IPS-15b (cell line): ENCODE measurements around the gene FXR1.
"Not testable (repeated sequence)": the region's sequence is repeated elsewhere in the genome, so short reads cannot be mapped to it uniquely, and the experiment has no call there.

Source experiments
- H3K27me3 ChIP-seq: one replicate; pipeline ENCODE4 v1.6.1; 2013; ENCODE audit warnings: low read length; ENCODE audit not compliant: control insufficient read depth, insufficient read depth
- H3K36me3 ChIP-seq: one replicate; pipeline ENCODE4 v1.6.1; 2013; ENCODE audit warnings: low read length; ENCODE audit not compliant: control insufficient read depth, insufficient read depth
- H3K4me1 ChIP-seq: one replicate; pipeline ENCODE4 v1.6.1; 2013; ENCODE audit warnings: mild to moderate bottlenecking, low read length; ENCODE audit not compliant: control insufficient read depth, insufficient read depth
- H3K4me3 ChIP-seq: one replicate; pipeline ENCODE4 v1.5.1; 2013; ENCODE audit warnings: low read depth, low read length
- H3K9ac ChIP-seq: one replicate; pipeline ENCODE4 v1.6.1; 2013; ENCODE audit warnings: low read depth, mild to moderate bottlenecking, low read length
- H3K9me3 ChIP-seq: one replicate; pipeline ENCODE4 v1.6.1; 2013; ENCODE audit warnings: mild to moderate bottlenecking, low read length; ENCODE audit not compliant: control insufficient read depth, insufficient read depth

The FXR1 gene

DNA sequence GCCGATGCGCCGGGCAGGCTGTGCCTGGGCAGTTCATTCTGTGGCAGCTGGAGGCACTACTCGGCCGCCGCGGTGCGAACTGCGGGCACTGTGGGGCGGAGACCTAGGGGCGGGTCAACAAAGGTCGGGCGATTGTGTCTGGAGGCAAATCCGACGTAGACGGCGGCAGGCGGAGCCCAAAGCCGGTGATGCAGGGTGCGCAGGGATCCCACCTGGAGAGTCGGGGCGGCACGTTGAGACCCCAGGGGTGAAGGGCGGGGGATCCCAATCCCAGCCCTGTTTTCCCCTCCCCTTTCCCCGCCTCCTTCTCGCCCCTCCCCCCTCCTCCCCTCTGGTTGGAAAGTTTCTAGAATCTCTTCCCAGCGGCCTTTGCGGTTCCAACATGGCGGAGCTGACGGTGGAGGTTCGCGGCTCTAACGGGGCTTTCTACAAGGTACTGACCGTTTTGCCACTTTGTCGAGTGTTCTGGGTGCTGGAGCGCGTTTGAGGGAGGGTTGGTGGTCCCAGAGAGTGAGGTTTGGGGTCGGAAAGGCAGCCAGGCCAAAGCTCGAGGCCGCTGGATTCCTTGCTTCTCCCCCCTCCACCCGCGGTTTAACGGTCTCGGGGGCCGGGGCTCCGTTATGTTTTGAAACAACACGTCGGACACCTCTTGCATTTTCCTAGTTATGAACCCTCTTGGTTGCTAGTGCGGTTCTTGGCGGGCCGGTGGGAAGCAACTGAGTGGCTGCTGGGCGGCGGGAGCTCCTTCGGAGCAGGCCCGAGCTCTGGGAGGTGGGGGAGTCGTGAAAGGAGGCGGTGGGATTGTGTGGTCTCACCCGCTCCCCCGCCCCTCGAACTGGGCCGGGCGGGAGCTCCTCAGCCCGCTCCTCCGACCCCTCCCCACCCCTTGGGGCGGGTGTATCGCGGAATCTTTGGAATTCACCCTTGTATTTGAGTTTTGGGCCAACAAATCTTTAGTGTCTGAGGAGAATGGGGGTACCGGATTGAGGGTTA, at the start of gene FXR1:
FXR1 (plus strand) TSS at position 367 of the 993 bp plus-strand sequence; CDS start at position 383, 16 bp downstream.
- H3K27me3 ChIP-seq: no peaks in the 10 kb centered on the region
- H3K9ac ChIP-seq: peak within 1 kb of the TSS; percentile 99
- H3K4me3 ChIP-seq: peak within 1 kb of the TSS; percentile 98
- no peaks in the 10 kb centered on the region for H3K36me3 ChIP-seq
- H3K9me3 ChIP-seq: no peaks in the 10 kb centered on the region
- H3K4me1 ChIP-seq: peaks cover 2% of the 10 kb centered on the region

DNA sequence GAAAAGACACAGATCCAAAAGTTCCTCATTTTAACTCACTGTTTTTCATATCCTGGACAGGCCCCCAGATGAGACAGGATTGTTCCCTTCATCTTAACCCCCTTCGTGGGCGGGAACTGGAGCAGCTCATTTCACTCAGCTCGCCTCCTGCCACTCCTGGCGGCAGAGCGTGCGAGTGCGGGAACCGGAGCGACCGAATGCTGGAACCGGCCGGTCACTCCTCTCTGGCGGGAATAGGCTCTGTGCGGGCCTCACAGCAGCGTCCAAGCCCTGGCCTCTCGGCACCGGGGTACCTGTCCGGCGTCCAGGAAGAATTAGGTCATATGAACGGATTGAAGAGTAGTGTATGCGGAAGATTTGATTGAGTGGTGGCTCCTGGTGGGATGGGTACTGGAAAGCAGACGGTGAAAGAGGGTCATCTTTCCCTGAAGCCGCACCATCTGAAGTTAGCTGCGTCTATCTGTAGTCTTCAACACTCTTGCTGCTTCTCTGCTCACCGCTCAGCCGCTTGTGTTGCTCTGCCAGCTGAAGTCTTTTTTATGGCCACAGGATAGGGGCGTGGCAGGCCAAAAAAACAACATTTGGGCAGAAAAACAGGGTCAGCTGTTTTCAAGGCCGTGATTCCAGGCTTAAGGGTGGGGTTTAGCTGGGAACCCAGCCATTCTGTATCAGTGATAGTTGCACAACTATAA, 42.3 kb upstream of the FXR1 start:
- Histone ChIP-seq H3K9ac (peak overlapping the region; percentile 16), H3K36me3 (no peaks in the 10 kb centered on the region), H3K4me1 (peaks cover 5% of the 10 kb centered on the region), H3K27me3 (peaks cover 8% of the 10 kb centered on the region), H3K9me3 (no peaks in the 10 kb centered on the region), H3K4me3 (peak overlapping the region; percentile 39)

DNA sequence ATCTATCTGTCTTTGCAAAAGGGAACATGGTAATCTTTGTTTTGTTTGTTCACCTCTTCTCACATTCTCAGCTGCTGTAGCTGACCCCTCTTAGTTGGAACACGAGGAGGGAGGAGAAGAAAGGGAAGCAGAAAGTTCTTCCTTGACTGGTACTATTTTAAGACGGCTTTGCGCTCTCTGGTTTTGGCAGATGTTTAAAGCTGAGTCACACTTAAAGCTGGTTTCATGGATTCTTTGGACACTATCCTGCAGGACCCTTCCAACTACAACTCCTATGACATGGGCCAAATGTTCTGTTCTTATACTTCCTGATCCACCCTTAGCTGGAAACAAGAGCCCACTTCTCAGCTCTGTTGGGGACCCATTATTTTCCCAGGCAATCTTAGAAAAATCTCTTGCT, 40.6 kb upstream of the FXR1 start:
- Histone ChIP-seq H3K36me3 (no peaks in the 10 kb centered on the region), H3K4me3 (no peak overlapping the region), H3K27me3 (peaks cover 8% of the 10 kb centered on the region), H3K9ac (no peak overlapping the region), H3K4me1 (peaks cover 5% of the 10 kb centered on the region), H3K9me3 (no peaks in the 10 kb centered on the region)

DNA sequence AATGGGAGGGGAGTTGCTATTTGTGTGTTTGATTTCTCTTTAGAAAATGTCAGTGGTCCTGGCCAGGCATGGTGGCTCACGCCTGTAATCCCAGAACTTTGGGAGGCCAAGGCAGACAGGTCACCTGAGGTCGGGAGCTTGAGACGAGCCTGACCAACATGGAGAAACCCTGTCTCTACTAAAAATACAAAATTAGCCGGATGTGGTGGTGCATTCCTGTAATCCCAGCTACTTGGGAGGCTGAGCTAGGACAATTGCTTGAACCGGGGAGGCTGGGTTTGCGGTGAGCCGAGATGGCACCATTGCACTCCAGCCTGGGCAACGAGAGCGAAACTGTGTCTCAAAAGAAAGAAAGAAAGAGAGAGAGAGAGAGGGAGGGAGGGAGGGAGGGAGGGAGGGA, 40.0 kb upstream of the FXR1 start:
- not testable (repeated sequence) for H3K4me1 ChIP-seq, H3K27me3 ChIP-seq, H3K9ac ChIP-seq, H3K9me3 ChIP-seq, H3K36me3 ChIP-seq, H3K4me3 ChIP-seq

DNA sequence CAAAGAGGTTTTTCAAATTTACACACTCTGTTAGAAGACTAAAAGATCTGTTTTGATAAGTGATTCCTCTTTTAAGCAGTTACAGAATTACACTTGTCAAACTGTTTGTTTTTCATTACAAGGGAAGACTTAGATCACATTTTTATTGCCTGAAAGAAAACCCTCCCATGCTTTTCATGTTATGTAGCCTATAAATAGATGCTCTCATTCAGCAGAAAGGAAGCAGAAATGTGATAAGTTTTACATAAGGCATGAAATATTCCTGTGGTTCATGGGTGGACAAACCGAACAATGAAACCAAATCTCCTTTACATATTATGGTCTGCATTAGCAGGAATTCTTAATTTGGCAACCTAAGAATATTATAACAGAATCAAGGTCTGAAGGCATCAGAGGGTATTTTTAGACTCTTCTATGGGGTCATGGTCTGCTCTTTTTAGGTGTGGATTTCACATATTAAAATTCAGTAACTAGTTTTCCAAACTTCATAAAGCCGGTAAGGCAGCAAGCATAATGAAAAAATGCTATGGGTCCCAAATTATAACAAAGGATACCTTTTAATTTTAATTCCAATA, 37.3 kb upstream of the FXR1 start:
- H3K4me1 ChIP-seq: peaks cover 5% of the 10 kb centered on the region
- H3K4me3 ChIP-seq: no peak overlapping the region
- H3K36me3 ChIP-seq: no peaks in the 10 kb centered on the region
- H3K27me3 ChIP-seq: peaks cover 2% of the 10 kb centered on the region
- no peak overlapping the region for H3K9ac ChIP-seq
- no peaks in the 10 kb centered on the region for H3K9me3 ChIP-seq

DNA sequence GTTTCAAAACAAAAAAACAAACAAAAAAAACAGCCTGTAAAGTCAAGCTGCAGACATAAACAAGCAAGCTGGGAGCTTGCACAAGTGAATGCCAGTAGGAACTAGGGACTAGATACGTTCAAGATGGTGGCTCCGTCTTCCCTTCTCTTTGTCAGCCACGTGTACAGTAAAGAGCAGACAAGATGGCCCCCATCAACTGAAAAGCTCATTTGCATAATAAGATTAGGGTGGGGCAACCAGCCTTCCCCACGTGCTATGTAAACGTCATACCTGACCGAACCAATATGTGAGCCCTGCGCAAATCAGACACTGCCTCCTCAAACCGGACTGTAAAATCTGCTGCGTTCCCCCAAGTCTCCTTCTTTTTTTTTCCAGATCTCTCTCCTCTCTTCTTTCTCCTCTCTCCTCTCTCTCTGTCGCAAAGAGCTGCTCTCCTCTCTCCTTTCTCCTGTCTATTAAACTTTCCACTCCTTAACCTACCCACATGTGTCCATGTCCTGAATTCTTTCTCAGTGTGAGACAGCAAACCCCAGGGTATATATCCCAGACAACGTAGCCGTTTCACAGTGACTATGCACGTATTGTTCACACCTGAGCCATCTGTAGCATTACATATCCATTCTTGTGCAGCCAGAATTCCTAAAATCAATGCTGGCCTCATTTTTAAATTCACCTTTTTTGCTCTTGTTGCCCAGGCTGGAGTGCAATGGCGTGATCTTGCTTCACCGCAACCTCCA, 31.2 kb upstream of the FXR1 start:
- Histone ChIP-seq H3K4me3 (no peak overlapping the region), H3K4me1 (no peaks in the 10 kb centered on the region)

DNA sequence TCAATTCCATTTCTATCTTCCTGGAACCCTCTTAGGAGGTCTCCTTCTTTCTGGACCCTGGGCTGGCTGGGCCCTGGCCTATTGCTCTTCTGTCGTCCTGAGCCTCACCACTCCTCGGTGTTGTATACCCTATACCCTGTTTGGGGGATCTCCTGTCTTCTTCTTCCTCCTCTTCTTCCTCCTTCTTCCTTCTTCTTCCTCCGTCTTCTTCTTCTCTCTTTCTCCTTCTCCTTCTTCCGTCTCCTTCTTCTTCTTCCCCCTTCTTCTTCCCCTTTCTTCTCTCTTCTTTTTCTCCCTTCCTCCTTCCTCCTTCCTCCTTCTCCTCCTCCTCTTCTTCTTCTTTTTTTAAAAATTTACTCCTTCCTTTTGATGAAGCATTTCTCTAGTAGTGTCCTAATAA, 30.4 kb upstream of the FXR1 start:
- Histone ChIP-seq H3K9me3 (no peaks in the 10 kb centered on the region), H3K9ac (no peak overlapping the region), H3K4me3 (no peak overlapping the region), H3K4me1 (no peaks in the 10 kb centered on the region), H3K36me3 (no peaks in the 10 kb centered on the region), H3K27me3 (no peaks in the 10 kb centered on the region)

More for the DNA sequence above, 31.2 kb upstream of the FXR1 start:
- H3K9me3 ChIP-seq: no peaks in the 10 kb centered on the region
- H3K27me3 ChIP-seq: no peaks in the 10 kb centered on the region
- H3K36me3 ChIP-seq: no peaks in the 10 kb centered on the region
- H3K9ac ChIP-seq: no peak overlapping the region

DNA sequence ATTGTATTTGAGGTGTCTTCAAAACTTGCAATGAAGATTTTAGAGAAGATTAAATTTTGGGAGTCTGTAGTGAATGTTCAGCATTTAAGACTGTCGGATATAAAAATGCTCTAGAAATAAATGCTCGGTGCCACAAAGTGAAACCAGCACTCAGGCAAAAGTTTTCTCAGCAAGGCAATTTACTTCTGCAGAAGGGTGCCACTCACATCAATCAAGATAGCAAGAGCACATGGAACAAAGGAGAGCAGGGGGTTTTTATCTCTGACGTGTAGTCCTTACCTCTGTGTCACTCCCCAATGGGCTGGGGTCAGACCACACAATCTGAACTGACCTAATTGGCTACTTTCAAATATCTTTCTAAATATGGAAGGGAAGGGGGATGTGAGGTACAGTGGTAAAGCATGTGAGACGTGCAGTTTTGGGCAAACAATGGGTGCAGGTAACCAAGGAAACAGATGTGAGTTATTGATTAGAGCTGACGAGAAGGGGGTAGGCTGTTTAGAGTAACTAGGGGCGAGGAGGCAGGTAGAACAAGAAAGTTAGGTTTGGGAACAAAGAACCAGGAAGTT, 23.4 kb upstream of the FXR1 start:
- no peaks in the 10 kb centered on the region for H3K27me3 ChIP-seq
- H3K4me1 ChIP-seq: no peaks in the 10 kb centered on the region
- no peaks in the 10 kb centered on the region for H3K9me3 ChIP-seq
- H3K4me3 ChIP-seq: no peak overlapping the region
- H3K9ac ChIP-seq: no peak overlapping the region
- H3K36me3 ChIP-seq: no peaks in the 10 kb centered on the region

DNA sequence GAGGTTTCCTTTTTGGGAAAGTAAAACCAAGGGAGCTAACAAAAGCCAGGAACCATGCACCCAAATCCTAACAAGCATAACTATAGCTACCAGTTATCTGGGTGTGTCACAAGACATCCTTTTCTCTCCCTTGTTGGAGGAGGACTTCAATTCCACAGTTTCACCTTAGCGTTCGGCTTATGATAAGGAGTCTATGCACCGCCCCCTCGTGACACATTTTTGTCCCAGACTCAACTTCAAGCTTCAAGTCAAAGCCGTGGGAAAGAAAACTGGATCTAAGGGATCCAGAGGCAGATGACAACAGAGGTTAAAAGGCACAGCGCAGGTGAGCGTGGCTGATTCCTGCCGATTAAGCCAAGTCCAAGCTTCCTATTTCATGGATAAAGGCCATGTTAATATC, 13.9 kb upstream of the FXR1 start:
- Histone ChIP-seq H3K9ac (no peak overlapping the region), H3K4me3 (no peak overlapping the region), H3K4me1 (no peaks in the 10 kb centered on the region), H3K9me3 (no peaks in the 10 kb centered on the region), H3K27me3 (no peaks in the 10 kb centered on the region), H3K36me3 (no peaks in the 10 kb centered on the region)

DNA sequence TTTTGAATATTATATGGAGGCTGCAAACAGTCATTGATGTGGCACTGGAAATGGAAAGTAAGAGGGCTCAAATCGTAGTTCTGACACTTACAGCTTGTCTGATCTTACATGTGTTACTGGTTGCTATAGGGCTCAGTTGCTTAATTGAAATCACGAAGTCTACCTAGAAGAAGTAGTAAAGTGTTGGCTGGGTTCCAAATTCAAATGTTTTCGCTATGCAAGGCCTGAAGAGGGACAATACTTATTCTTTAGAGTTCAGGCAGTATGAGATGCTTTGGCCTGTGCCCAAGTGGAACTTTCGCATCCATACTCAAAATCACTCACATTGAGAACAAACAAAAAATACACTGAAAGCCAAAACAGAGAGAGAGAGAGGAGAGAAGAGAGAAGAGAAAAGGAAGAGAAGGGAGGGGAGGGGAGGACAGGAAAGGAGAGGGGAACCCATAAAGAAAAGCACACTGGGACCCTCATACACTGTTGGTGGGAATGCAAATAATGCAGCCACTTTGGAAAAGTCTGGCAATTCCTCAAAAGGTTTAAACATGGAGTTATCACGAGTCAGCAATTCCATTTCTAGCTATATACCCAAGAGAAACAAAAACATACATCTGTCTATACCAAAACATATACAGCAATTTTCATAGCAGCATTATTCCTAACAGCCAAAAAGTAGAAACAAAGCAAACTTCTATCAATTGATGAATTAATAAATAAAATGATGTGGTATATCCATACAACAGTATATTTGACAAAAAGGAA, 2.9 kb upstream of the FXR1 start:
- Histone ChIP-seq H3K36me3 (no peaks in the 10 kb centered on the region), H3K9ac (no peak overlapping the region), H3K27me3 (no peaks in the 10 kb centered on the region), H3K4me1 (peaks cover 2% of the 10 kb centered on the region), H3K9me3 (no peaks in the 10 kb centered on the region), H3K4me3 (no peak overlapping the region)
